DMS53 treated with DMSO at 0.1 percent for 48 hours (cell line): ENCODE data around the gene ADGRD1.

Source experiments
- DNase-seq: peaks from one replicate; lab custom pipeline; 2025; ENCODE audit not compliant: unreplicated experiment; lab: John Stamatoyannopoulos, UW

Gene ADGRD1

GRCh38 chr12:131142891-131143657 is 189.4 kb downstream of the ADGRD1 start:
- no peak for DNase-seq

- DNase-seq = no peak
These were observed 192.5 kb downstream of the ADGRD1 start for GRCh38 chr12:131146173-131146675.

GRCh38 chr12:131147293-131147692 is 193.6 kb downstream of the ADGRD1 start:
- no peak for DNase-seq

GRCh38 chr12:131147894-131148293 is 194.2 kb downstream of the ADGRD1 start:
- DNase-seq = no peak

GRCh38 chr12:131151558-131152345 is 198.0 kb downstream of the ADGRD1 start:
- DNase-seq = no peak

GRCh38 chr12:131152587-131152986 is 198.9 kb downstream of the ADGRD1 start:
- no peak for DNase-seq

- DNase-seq = no peak
These were observed 199.3 kb downstream of the ADGRD1 start for GRCh38 chr12:131153016-131153415.

- no peak for DNase-seq
These were observed 200.2 kb downstream of the ADGRD1 start for GRCh38 chr12:131153956-131154355.

- no peak for DNase-seq
These were observed 201.4 kb downstream of the ADGRD1 start for GRCh38 chr12:131155131-131155530.

- no peak for DNase-seq
These were observed 204.0 kb downstream of the ADGRD1 start for GRCh38 chr12:131157743-131158142.

- no peak for DNase-seq
These were observed 206.0 kb downstream of the ADGRD1 start for GRCh38 chr12:131159660-131160059.

- DNase-seq = no peak
These were observed 208.4 kb downstream of the ADGRD1 start for GRCh38 chr12:131162113-131162512.

- no peak for DNase-seq
These were observed 209.6 kb downstream of the ADGRD1 start for GRCh38 chr12:131163189-131163738.

GRCh38 chr12:131164096-131164872 is 210.6 kb downstream of the ADGRD1 start:
- DNase-seq = no peak

GRCh38 chr12:131166717-131167116 is 213.0 kb downstream of the ADGRD1 start:
- no peak for DNase-seq

GRCh38 chr12:131167334-131167733 is 213.6 kb downstream of the ADGRD1 start:
- no peak for DNase-seq

- DNase-seq = no peak
These were observed 217.3 kb downstream of the ADGRD1 start for GRCh38 chr12:131171029-131171428.

GRCh38 chr12:131174901-131175300 is 221.2 kb downstream of the ADGRD1 start:
- DNase-seq = no peak

GRCh38 chr12:131176266-131176665 is 222.6 kb downstream of the ADGRD1 start:
- DNase-seq = no peak

GRCh38 chr12:131176926-131177325 is 223.2 kb downstream of the ADGRD1 start:
- no peak for DNase-seq

- no peak for DNase-seq
These were observed 223.9 kb downstream of the ADGRD1 start for GRCh38 chr12:131177599-131177998.
